HS-5 (cell line): ENCODE data around the gene ITGB5.
"Not testable (repeated sequence)": the region's sequence is repeated elsewhere in the genome, so short reads cannot be mapped to it uniquely, and the experiment has no call there.

Experiments used
- DNase-seq: peaks from one replicate; pipeline ENCODE4 v3.0.0-alpha.2; 2012; ENCODE audit warnings: low read depth

ITGB5 gene

DNA sequence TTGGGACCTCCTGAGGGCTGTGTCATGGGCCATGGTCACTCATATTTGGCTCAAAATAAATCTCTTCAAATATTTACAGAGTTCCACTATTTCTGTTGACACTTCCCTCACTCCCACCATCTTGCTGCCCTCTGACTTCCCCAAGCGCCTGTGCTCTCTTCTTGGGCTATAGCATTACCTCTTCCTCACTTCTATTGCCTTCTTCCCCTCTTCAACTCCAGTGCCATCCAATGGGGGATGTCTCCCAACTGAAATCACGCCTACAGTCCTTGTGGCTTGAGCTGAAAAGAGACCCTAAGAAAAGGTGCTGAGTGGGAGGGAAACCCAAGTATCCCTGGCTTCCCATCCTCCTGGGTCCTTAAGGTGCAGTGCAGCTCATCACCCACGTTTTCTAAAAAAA, 135.1 kb downstream of the ITGB5 start:
- no peak for DNase-seq

DNA sequence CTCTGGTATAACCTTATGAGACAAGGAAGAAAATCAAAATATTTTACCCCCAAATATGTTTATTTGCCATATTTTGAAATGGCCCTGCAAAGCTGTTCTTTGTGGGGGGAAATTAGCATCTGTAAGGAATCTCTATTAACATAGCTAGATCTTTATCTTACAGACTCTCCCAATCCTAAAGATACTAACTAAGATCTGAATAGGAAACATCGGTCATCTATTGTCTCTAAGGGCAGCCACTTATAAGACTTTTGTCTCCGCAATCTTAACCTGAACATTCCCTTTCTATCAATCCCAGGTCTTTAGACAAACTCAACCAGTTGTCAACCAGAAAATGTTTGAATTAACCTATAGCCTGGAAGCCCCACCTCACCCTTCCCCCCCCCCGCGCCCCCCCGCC, 135.7 kb downstream of the ITGB5 start:
- no peak for DNase-seq

DNA sequence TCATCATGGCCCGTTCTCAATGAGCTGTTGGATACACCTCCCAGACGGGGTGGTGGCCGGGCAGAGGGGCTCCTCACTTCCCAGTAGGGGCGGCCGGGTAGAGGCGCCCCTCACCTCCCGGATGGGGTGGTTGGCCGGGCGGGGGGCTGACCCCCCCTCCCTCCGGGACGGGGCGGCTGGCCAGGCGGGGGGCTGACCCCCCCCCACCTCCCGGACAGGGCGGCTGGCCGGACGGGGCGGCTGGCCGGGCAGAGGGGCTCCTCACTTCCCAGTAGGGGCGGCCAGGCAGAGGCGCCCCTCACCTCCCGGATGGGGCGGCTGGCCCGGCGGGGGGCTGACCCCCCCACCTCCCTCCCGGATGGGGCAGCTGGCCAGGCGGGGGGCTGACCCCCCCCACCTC, 137.3 kb downstream of the ITGB5 start:
- not testable (repeated sequence) for DNase-seq

DNA sequence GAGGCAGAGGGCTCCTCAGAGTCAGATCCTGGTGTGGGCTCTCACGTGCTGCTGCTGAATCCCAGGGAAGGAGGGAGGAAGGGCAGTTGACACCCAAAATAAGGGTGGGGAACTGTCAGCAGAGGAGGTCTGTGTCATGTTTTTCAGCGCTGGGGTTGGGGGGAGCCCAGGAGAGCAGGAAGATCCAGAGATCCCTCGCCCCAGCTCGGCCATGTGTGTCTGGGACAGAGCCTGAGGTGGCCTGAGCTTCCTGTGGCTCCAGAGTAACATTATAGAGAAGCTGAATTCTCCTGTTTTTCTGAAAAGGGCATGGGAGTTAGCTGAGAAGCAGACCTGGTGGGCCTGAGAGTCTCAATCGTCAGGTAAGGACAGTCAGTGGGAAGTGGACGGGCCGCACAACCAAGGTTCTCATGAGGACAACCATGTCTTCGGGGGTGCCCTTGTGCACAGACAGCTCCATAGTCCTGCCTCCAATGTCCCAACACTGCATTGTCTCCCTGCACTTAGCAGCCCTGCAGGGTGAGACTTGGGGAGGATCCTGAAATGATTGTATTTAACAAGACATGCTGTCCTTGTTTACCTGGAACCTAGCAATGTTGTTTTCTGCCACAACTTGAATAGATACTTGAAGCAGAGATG, 138.5 kb downstream of the ITGB5 start:
- DNase-seq: no peak

DNA sequence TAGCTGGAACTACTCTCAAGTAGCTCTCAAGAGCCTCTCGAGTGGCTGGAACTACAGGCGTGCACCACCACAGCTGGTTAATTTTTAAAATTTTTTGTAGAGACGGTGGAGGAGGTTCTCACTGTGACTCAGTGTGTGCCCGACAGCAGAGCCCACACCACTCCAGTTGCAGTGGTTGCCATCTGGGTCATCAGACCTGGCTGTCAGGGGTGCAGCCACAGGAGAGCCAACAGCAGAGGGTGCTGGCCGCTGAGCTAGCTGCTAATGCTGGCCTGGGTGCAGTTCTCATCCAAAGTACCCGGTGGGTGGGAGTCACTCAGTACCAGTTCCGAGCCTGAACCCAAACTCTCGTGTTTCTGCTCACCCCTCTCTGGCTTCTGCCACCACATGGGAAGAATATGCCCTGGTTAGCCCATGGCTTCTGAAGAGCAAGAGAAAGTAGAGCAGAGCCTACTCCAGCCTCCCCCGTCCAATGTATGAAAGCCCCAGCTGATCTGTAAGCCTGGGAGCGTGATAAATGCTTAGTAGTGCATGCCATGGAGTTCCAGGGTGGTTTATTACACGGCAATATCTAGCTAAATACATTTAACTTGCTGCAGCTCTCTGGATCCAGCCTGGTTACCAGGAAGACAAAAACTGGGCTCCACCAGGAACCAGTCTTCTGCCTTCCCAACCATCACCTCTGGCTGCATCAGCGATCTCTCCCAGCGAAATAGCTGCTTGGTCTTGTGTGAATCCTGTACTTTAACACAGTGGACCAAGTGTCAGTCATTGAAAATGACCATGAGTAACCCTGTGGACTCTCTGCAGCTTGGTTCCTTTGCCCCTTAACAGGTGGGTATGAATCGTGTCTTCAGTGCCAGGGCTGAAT, 139.8 kb downstream of the ITGB5 start:
- no peak for DNase-seq

- no peak for DNase-seq
These were observed 141.4 kb downstream of the ITGB5 start for GRCh38 chr3:124745756-124746155.

DNA sequence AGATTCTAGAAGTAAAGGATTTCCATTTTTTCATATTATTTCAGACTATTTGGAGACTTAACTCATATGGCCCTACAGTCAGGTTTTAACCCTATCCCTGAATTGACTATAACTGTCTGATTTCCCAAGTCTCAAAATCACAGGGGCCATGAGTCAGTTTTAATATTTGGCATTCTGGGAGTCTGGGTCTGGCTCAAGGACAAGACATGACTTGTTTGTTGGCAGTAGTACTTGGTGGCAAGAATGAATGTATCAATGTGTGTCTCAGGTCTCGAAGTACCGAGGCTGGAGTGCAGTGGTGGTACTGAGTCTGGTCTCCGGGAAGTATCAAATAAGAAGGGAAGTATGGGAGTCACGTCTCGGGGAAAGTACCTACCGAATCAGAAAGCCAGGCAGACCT, 146.1 kb downstream of the ITGB5 start:
- DNase-seq: no peak

- DNase-seq: no peak
These were observed 155.4 kb downstream of the ITGB5 start for GRCh38 chr3:124731760-124732159.

GRCh38 chr3:124730941-124731297, 156.2 kb downstream of the ITGB5 start:
- no peak for DNase-seq

- no peak for DNase-seq
These were observed 156.8 kb downstream of the ITGB5 start, which contains the start of gene UMPS for GRCh38 chr3:124730129-124730940. TSS of gene UMPS (plus strand) at chr3:124730452. CDS start at chr3:124730472, 20 bp downstream.

DNA sequence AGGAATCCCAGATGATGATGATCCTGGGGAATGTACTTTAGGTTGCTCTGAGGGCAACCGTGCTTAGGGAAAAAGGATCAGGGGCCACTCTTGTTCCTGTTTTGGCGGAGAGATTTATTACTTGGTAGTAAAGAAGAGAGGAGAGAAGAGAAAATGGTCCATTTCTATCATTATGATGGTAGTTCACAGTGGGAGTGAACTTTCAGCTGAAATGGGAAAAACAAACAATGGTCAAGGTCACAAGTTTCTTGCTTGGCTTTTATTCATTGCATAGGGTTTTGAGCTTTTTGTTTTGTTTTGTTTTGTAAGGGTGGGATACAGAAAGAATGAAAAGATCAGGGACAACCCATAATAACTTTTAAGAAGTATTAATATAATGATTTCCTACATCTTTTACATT, 164.6 kb downstream of the ITGB5 start:
- no peak for DNase-seq

DNA sequence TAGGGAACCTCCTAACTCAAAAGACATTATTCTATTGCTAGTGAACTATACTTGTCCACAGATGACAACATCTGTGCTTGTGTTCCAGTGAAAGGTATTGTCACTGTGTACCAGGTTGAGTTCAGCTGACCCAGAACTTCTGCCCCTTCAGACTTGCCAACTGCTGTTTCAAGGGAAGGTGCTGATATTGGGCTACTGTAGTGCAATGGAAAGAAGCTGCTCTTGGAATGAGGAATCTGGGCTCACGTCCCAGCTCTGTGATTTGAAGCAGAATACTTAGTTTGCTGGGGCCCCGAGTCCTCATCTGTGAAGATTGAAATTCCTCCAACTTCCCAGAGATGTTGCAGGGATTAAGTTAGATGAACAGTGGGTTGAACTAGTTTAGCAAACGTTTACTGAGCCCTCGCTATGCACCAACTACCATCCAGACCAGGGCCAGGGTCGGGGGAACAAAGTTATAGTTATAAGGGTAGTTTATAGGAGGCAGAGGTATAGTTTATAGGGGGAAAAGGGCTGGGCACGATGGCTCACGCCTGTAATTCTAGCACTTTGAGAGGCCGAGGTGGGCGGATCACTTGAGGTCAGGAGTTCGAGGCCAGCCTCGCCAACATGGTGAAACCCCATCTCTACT, 172.8 kb downstream of the ITGB5 start:
- no peak for DNase-seq
